ENCODE results near the gene CCDC187. TPM values are rescaled to one million over a fixed set of nuclear protein-coding genes. Genes with fewer than 3 reads are reported as not detected.

Gene CCDC187
- total and polyA plus RNA-seq, 8 donors = 0.12 to 2.8 (median 0.45) TPM; not detected in 1

GRCh38 chr9:136229096-136230065 is 74.5 kb downstream of the CCDC187 start:
- H3K4me1 ChIP-seq = peaks cover 0 to 5% (median 0%) of the 10 kb centered on the region in 4 donors
- intact Hi-C loops (cut with DNase I; ENCODE audit: low total_unique reads) = no loop called here
- peaks cover 0 to 26% (median 22%) of the 10 kb centered on the region in 4 donors for H3K36me3 ChIP-seq
- no peak overlapping the region for H3K27ac ChIP-seq
- no peak for DNase-seq
- no peaks in the 10 kb centered on the region for H3K27me3 ChIP-seq
- TF ChIP-seq POLR2A (IDR thresholded peaks at IDR 0.05) (no peak), CTCF (IDR thresholded peaks at IDR 0.05) (no peak), EP300 (IDR thresholded peaks at IDR 0.05) (no peak), POLR2AphosphoS5 (IDR thresholded peaks at IDR 0.05) (no peak)
- H3K4me3 ChIP-seq = no peak overlapping the region
- no peaks in the 10 kb centered on the region for H3K9me3 ChIP-seq
- 85 to 92% (median 87%) methylated on average over 33 of the region's 33 CpGs for WGBS, 5 donors

- 77 to 82% (median 79%) methylated on average over 17 to 18 of the region's 18 CpGs for WGBS, 5 donors
- Histone ChIP-seq H3K4me1 (peaks cover 0 to 4% (median 0%) of the 10 kb centered on the region in 4 donors), H3K27me3 (no peaks in the 10 kb centered on the region), H3K36me3 (peaks cover 3 to 36% (median 30%) of the 10 kb centered on the region in 4 donors), H3K4me3 (no peak overlapping the region), H3K27ac (no peak overlapping the region), H3K9me3 (no peaks in the 10 kb centered on the region)
- intact Hi-C loops (cut with DNase I; ENCODE audit: low total_unique reads) = no loop called here
- DNase-seq = no peak
- TF ChIP-seq POLR2AphosphoS5 (IDR thresholded peaks at IDR 0.05) = no peak
- TF ChIP-seq CTCF (IDR thresholded peaks at IDR 0.05) = no peak
- no peak for TF ChIP-seq POLR2A (IDR thresholded peaks at IDR 0.05)
- TF ChIP-seq EP300 (IDR thresholded peaks at IDR 0.05) = no peak
Observed at GRCh38 chr9:136228107-136228875, 75.6 kb downstream of the CCDC187 start.

- H3K27ac ChIP-seq = no peak overlapping the region
- H3K9me3 ChIP-seq = no peaks in the 10 kb centered on the region
- H3K4me3 ChIP-seq = no peak overlapping the region
- peaks cover 3 to 50% (median 42%) of the 10 kb centered on the region in 4 donors for H3K36me3 ChIP-seq
- no peaks in the 10 kb centered on the region for H3K4me1 ChIP-seq
- H3K27me3 ChIP-seq = no peaks in the 10 kb centered on the region
- no peak for TF ChIP-seq POLR2AphosphoS5 (IDR thresholded peaks at IDR 0.05)
- TF ChIP-seq CTCF (IDR thresholded peaks at IDR 0.05) = no peak
- no peak for TF ChIP-seq EP300 (IDR thresholded peaks at IDR 0.05)
- no peak for TF ChIP-seq POLR2A (IDR thresholded peaks at IDR 0.05)
- DNase-seq = no peak
- intact Hi-C loops (cut with DNase I; ENCODE audit: low total_unique reads) = no loop called here
- 90 to 93% (median 90%) methylated on average over 30 of the region's 30 CpGs for WGBS, 5 donors
Observed at GRCh38 chr9:136226680-136227407, 77.0 kb downstream of the CCDC187 start.
